PC-9 (cell line): ENCODE results near the gene NUDT13.

Experiments used
- EZH2 ChIP-seq: fragments of 200-600 bp; sonication (generic); IDR thresholded peaks from 2 replicates; pipeline ENCODE4 v1.8.0; 2017; ENCODE audit warnings: antibody characterized with exemption, low read depth
- TF ChIP-seq, protein P1 (sequence below): fragments of 200-600 bp; sonication (generic); conservative IDR thresholded peaks from 2 replicates; pipeline ENCODE4 v1.6.1; 2017; ENCODE audit warnings: mixed run types, antibody characterized with exemption, mild to moderate bottlenecking, moderate library complexity

DNA sequence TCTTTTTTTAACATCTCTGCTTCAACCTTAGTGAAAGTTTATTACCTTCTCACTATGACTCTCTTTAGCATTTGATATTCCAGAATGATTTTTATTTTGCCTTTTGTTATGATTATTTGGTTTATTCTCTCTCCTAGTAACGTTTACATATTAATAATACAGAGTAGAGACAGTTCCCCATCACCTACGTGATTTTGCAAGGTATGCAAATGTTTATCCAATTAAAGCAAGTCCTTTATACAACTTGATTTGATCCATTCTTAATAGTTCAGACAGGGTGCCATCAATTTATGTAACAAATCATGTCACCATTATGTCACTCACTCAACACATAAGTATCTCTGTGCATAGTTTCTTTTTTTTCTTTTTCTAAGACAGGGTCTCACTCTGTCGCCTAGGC lies 31.3 kb downstream of the NUDT13 start:
- TF ChIP-seq, protein P1, sequence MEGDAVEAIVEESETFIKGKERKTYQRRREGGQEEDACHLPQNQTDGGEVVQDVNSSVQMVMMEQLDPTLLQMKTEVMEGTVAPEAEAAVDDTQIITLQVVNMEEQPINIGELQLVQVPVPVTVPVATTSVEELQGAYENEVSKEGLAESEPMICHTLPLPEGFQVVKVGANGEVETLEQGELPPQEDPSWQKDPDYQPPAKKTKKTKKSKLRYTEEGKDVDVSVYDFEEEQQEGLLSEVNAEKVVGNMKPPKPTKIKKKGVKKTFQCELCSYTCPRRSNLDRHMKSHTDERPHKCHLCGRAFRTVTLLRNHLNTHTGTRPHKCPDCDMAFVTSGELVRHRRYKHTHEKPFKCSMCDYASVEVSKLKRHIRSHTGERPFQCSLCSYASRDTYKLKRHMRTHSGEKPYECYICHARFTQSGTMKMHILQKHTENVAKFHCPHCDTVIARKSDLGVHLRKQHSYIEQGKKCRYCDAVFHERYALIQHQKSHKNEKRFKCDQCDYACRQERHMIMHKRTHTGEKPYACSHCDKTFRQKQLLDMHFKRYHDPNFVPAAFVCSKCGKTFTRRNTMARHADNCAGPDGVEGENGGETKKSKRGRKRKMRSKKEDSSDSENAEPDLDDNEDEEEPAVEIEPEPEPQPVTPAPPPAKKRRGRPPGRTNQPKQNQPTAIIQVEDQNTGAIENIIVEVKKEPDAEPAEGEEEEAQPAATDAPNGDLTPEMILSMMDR, result no peak
- TF ChIP-seq EZH2, result no peak
